ENCODE data around the gene CFAP91.

DNA sequence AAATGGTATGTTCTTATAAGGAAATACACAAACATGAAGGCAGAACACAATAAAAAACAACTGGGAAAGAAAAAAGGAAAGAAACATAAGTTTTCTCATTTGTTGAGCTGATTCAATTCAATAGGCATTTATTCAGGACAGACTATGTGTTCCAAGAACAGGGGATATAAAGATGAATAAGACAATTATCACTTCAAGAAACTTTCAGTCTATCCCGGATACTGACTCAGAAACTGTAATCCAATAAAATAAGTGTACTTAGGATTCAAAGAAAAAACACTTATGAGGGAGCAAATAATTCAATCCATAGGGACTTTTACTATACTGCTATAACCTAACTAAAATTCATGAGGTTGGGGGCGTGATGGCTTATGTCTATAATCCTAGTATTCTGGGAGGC lies 38.9 kb upstream of the CFAP91 start:
- TF ChIP-seq, protein P1, sequence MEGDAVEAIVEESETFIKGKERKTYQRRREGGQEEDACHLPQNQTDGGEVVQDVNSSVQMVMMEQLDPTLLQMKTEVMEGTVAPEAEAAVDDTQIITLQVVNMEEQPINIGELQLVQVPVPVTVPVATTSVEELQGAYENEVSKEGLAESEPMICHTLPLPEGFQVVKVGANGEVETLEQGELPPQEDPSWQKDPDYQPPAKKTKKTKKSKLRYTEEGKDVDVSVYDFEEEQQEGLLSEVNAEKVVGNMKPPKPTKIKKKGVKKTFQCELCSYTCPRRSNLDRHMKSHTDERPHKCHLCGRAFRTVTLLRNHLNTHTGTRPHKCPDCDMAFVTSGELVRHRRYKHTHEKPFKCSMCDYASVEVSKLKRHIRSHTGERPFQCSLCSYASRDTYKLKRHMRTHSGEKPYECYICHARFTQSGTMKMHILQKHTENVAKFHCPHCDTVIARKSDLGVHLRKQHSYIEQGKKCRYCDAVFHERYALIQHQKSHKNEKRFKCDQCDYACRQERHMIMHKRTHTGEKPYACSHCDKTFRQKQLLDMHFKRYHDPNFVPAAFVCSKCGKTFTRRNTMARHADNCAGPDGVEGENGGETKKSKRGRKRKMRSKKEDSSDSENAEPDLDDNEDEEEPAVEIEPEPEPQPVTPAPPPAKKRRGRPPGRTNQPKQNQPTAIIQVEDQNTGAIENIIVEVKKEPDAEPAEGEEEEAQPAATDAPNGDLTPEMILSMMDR (IDR thresholded peaks at IDR 0.05; ENCODE audit: extremely low read depth in 1 of 2, insufficient read depth in 1 of 2, low read depth in 1 of 2, low read length in 2 of 2) = no peak
- no peak for TF ChIP-seq JUN (IDR thresholded peaks at IDR 0.05; ENCODE audit: borderline replicate concordance, insufficient read depth, insufficient read length, low read depth)
- TF ChIP-seq EZH2 (IDR thresholded peaks at IDR 0.05; ENCODE audit: borderline replicate concordance, low read depth, low read length, severe bottlenecking) = no peak
- no peak for TF ChIP-seq POLR2A (IDR thresholded peaks at IDR 0.05; ENCODE audit: low read depth, low read length)
- TF ChIP-seq, protein P2, sequence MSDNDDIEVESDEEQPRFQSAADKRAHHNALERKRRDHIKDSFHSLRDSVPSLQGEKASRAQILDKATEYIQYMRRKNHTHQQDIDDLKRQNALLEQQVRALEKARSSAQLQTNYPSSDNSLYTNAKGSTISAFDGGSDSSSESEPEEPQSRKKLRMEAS (IDR thresholded peaks at IDR 0.05; ENCODE audit: insufficient read depth, insufficient read length) = no peak

All from endothelial cell of umbilical vein (primary cell).